ENCODE results near the gene RXFP2. TPM values are rescaled to one million over a fixed set of nuclear protein-coding genes. Genes with fewer than 3 reads are reported as not detected.

The RXFP2 gene
- total RNA-seq, 1 donor from 2014 or later = not detected

DNA sequence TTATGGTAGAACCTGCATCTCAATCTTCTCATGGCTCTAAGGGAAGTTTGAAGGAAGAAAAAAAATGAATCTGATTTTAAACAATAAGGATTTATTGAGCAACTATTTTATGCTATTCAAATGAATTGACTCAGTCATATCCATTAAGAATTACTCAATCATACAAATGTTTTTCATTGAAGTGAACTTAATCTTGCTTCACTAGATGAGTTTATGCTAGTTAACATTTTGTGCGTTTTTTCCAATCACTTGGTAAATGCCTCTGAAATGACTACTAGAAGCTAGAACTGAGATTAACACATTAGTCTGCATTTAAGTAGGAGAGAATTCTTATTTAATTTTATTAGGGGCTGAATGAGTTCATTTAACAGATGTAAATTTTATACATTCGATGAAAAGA is 25.2 kb downstream of the RXFP2 start:
- no peak for DNase-seq (ENCODE audit: low spot score)

GRCh38 chr13:31765138-31765785 is 25.9 kb downstream of the RXFP2 start:
- no peak for ATAC-seq
- intact Hi-C loops (cut with DNase I) = no loop called here

More for the DNA sequence above, 25.2 kb downstream of the RXFP2 start:
- ATAC-seq = no peak
- intact Hi-C loops (cut with DNase I) = no loop called here

DNA sequence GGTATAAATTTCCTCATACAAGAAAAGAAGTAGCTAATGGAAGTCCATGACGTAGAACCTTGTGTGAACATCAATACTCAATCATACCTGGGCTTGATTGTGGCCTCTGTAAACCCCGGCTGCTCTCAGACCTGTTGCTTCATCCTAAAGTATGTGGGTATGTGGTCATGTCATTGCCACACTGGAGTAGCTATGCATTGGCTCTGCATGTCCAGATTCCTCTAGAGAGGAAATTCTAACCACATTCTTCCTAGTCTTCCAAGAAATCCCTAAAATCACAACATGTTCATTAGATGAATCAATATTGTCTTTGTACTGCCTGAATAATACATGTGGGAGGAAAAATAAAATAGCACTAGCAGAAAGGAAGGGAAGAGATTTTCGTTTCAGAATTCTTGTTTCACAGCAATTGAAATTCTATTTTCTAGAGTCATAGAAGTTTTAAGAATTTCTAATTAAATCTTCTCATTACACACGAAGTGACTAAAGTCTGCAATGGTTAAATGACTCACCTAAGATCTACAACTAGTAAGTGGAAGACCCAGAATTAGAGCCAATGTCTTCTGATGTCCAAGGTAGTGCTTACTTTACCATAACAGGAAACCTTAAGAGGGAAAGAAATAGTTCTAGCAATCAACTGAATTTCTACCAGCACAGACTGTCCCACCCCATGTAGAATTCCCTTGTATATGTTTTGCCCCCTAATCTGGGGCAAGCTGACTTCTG is 28.0 kb downstream of the RXFP2 start:
- intact Hi-C loops (cut with DNase I) = no loop called here
- DNase-seq (ENCODE audit: low spot score) (no peak), ATAC-seq (peak; percentile 90)

More at GRCh38 chr13:31765138-31765785, 25.9 kb downstream of the RXFP2 start:
- no peak for DNase-seq (ENCODE audit: low spot score)

- intact Hi-C loops (cut with DNase I) = no loop called here
- ATAC-seq = peak; percentile 25
- no peak for DNase-seq (ENCODE audit: low spot score)
Measured at GRCh38 chr13:31768351-31768750, 29.0 kb downstream of the RXFP2 start.

GRCh38 chr13:31769575-31769974 is 30.2 kb downstream of the RXFP2 start:
- intact Hi-C loops (cut with DNase I) = no loop called here
- ATAC-seq (no peak), DNase-seq (ENCODE audit: low spot score) (no peak)

DNA sequence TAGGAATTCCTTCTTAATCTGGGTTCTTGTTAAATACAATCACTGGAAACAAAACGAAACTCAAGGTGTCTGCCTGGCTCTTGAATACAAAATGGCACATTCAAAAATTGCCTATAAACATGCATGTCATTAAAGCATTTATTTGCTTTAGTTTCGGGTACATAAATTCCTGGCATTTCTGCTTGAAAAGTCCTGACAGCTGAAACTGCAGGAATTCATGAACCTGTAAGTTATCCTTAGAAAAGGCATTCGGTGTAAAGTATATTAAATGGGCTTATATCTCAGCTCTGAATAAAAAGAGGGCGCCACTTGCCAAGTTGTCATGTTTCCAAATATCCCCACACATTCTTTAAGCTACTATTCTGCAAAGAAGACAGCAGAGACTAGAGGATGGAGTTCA is 32.9 kb downstream of the RXFP2 start:
- ATAC-seq = no peak
- DNase-seq (ENCODE audit: low spot score) = no peak
- intact Hi-C loops (cut with DNase I) = no loop called here

GRCh38 chr13:31773538-31773937 is 34.2 kb downstream of the RXFP2 start:
- ATAC-seq (no peak), DNase-seq (ENCODE audit: low spot score) (no peak)
- intact Hi-C loops (cut with DNase I) = no loop called here

- intact Hi-C loops (cut with DNase I) = no loop called here
- DNase-seq (ENCODE audit: low spot score) = no peak
- no peak for ATAC-seq
Measured at GRCh38 chr13:31774186-31774750, 34.9 kb downstream of the RXFP2 start.

GRCh38 chr13:31775148-31775547 is 35.8 kb downstream of the RXFP2 start:
- intact Hi-C loops (cut with DNase I) = no loop called here
- ATAC-seq (no peak), DNase-seq (ENCODE audit: low spot score) (no peak)

GRCh38 chr13:31775686-31776085 is 36.4 kb downstream of the RXFP2 start:
- intact Hi-C loops (cut with DNase I) = no loop called here
- peak; percentile 64 for DNase-seq (ENCODE audit: low spot score)
- peak; percentile 98 for ATAC-seq

DNA sequence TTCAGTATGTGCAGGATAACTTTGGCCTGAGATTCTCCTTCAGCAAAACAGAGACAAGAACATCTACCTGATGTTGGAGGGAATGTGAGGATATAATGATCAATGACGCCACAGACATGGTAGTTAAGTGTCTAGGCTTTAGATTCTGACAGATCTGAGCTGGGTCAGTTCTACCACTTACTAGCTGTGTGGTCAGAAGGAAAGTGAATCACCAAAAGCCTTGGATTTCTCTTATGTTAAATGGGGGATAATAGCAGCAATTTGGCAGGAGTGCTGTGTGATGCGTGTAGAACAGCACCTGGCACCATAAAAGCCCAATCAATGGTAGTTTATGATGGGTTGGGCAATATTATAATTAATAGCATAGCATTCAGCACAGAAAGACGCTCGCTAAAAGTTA is 41.7 kb downstream of the RXFP2 start:
- no peak for ATAC-seq
- DNase-seq (ENCODE audit: low spot score) = no peak
- intact Hi-C loops (cut with DNase I) = no loop called here

DNA sequence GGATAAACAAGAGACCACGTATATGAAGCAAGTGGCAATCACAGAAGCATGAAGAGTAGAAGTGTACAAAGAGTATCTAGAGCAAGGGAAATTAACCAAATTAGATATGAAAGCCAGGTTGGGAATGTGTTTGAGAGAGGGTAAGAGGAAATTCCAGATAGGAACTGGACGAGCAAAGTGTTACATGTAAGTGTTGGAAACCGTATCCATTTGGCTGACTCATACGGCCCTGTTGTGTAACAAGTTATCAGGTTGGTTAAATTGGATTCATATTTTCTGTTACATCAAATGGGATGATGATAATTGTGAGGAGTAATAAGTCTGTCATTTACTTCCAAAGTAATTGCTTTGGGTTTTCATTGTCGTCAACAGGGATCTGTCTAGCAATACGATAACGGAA is 46.7 kb downstream of the RXFP2 start:
- intact Hi-C loops (cut with DNase I) = no loop called here
- no peak for DNase-seq (ENCODE audit: low spot score)
- peak; percentile 69 for ATAC-seq

DNA sequence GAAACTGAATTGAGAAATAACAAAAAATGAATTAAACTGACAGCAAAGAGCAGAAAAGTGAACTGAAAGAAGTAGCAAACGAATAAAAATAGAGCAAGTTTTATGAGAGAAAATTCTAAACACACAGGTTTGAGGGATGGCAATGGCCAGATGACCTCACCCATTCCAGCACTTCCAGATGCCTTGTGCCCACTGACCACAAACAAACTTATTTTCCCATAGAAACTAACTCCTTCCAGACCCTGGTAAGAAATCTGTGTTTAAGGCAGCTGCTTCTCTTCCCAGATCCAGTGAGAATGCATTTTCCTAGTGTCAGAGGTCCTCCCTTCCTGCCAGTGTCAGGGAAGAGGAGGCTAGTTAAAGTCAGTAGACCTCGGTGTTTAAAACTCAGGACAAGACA is 51.7 kb downstream of the RXFP2 start:
- intact Hi-C loops (cut with DNase I) = no loop called here
- DNase-seq (ENCODE audit: low spot score) (no peak), ATAC-seq (no peak)

- intact Hi-C loops (cut with DNase I) = no loop called here
- ATAC-seq (no peak), DNase-seq (ENCODE audit: low spot score) (no peak)
Measured at GRCh38 chr13:31793246-31793645, 53.9 kb downstream of the RXFP2 start.

GRCh38 chr13:31794452-31794851 is 55.1 kb downstream of the RXFP2 start:
- intact Hi-C loops (cut with DNase I) = no loop called here
- ATAC-seq = peak; percentile 44
- DNase-seq (ENCODE audit: low spot score) = no peak

GRCh38 chr13:31797154-31797775 is 57.9 kb downstream of the RXFP2 start:
- intact Hi-C loops (cut with DNase I) = no loop called here
- DNase-seq (ENCODE audit: low spot score) (no peak), ATAC-seq (peak; percentile 39)

GRCh38 chr13:31798189-31798588 is 58.9 kb downstream of the RXFP2 start:
- intact Hi-C loops (cut with DNase I) = no loop called here
- ATAC-seq = no peak
- DNase-seq (ENCODE audit: low spot score) = no peak

DNA sequence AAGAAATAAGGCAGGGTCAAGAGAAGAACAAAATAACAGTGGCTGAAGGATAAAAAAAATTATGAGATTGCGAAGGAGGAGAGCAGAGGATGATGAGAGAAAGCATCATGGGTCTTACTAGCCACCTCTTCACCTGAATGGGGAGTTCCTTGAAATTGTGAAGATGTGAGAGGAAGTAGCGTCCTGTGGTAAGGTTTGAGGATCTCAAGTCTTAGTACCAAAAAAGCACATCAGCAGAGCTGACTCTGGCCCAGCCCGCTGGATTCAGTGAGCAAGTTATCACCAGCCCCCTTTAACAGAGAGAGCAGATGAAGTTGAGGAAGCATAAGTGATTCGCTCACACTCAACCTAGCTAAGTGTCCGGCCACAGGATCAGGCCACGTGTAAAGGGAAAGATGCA is 61.8 kb downstream of the RXFP2 start:
- DNase-seq (ENCODE audit: low spot score) = no peak
- intact Hi-C loops (cut with DNase I) = no loop called here
- ATAC-seq = no peak

DNA sequence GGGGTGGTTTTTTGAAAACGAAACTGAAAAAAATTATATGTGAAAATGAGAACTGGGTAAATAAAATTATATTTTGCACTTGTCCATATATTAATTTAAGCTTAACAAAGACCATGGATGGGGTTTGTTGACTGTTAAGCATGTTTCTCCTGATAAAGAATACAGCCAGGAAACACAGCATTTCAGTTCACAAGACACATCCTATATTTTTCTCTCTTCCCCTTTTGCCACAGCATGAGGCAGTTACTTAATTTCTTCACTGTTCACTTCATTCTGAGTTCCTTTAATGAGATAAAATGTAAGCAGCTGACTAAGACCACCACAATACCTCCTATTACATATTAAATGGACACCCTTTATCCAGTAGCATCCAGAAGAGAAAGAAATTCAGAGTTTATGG is 64.0 kb downstream of the RXFP2 start:
- DNase-seq (ENCODE audit: low spot score) = no peak
- no peak for ATAC-seq
- intact Hi-C loops (cut with DNase I) = no loop called here

- ATAC-seq (no peak), DNase-seq (ENCODE audit: low spot score) (no peak)
- intact Hi-C loops (cut with DNase I) = no loop called here
Measured at GRCh38 chr13:31805841-31806240, 66.5 kb downstream of the RXFP2 start.

Data from sciatic nerve (tissue), 2 donors.